ENCODE data around the gene LRBA.

The LRBA gene

DNA sequence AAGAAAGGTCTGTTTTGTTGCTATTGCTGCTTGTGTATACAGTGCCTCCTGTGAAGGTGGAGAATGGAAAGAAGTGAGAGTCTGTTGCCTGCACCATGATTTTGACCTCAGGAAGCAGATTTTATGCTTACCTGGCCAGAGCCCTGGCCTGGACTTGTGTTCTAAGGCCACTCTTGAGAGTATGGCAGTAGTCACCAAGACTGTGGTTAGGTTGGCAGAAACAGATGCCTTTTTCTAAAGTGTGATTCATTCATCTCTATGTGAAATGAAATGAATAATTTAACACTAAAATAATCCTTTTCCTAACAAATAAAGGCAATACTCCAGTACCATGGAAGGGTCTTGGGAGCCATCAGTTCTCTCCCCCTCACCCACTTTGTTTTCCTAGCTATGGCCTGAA lies 775.1 kb downstream of the LRBA start:
- Histone ChIP-seq H3K4me1 (ENCODE audit: control insufficient read depth, insufficient read depth, low read length) (peaks cover 6% of the 10 kb centered on the region), H3K27ac (ENCODE audit: low read length) (no peak overlapping the region), H3K4me3 (ENCODE audit: low read length in 2 of 2) (no peak overlapping the region), H3K27me3 (ENCODE audit: control insufficient read depth in 1 of 2, insufficient read depth in 2 of 2, low read length in 2 of 2) (no peaks in the 10 kb centered on the region), H3K9ac (ENCODE audit: low read length in 2 of 2) (no peak overlapping the region), H3K36me3 (ENCODE audit: control insufficient read depth in 2 of 2, insufficient read depth in 2 of 2, low read length in 2 of 2) (peaks cover 2 to 6% of the 10 kb centered on the region in 2 donors), H3K9me3 (ENCODE audit: control insufficient read depth in 2 of 2, low read length in 2 of 2) (no peaks in the 10 kb centered on the region)

DNA sequence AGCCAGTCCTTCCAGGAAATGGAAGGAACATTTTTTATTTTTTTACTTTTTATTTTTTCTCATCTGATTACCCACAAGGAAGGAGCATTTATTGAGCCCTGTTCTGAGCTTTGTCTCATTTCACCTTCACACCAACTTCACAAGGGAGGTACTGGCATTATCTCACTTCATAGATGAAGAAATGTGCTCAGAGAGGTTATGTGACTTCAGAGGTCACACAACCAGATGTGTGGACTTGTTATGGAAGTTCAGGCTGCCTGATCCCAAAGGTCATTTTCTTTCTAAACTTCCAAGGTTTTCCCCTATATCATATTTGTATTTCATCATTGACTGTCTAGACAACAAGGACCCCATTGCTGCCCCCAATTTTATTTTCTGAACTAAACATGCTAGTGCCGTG lies 776.5 kb downstream of the LRBA start:
- no peak overlapping the region for H3K9ac ChIP-seq (ENCODE audit: low read length in 2 of 2)
- peaks cover 10 to 14% of the 10 kb centered on the region in 2 donors for H3K36me3 ChIP-seq (ENCODE audit: control insufficient read depth in 2 of 2, insufficient read depth in 2 of 2, low read length in 2 of 2)
- H3K27ac ChIP-seq (ENCODE audit: low read length), result no peak overlapping the region
- H3K4me3 ChIP-seq (ENCODE audit: low read length in 2 of 2), result no peak overlapping the region
- no peaks in the 10 kb centered on the region for H3K27me3 ChIP-seq (ENCODE audit: control insufficient read depth in 1 of 2, insufficient read depth in 2 of 2, low read length in 2 of 2)
- no peaks in the 10 kb centered on the region for H3K9me3 ChIP-seq (ENCODE audit: control insufficient read depth in 2 of 2, low read length in 2 of 2)
- H3K4me1 ChIP-seq (ENCODE audit: control insufficient read depth, insufficient read depth, low read length), result peaks cover 6% of the 10 kb centered on the region

DNA sequence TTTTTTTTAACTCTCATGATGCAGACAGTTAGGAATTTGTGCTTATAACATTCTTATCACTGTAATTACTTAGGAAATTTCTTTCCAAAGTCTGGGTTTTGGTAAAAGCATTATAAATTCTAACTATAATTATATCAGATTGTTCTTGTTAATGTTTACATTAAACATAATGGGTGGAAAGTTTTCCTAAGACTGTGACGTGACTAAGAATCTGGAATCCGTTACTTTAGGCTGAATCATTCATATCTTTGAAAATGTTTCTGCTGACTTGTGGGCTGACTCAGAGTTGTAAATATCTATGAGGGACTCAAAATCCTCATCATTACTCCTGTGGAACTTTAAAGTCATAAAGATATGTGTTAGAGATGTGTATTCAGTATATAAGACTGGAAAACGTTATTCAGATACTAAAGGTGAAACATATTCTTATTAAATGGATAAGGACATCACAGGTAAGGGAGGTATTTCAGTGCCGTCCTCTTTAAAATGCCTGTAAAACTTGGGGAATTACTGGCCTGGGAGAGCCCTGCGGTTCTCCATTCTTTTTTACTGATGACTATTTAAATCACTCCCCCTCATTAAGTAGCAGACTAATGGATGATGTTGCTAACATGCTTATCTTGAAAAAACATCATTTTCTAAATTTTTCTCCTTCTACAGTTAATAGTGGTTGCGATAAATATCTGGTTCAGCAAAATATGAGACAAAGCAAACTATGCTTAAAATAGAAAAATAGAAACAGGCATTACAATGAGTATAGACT lies 777.8 kb downstream of the LRBA start:
- Histone ChIP-seq H3K9ac (ENCODE audit: low read length in 2 of 2) (no peak overlapping the region), H3K9me3 (ENCODE audit: control insufficient read depth in 2 of 2, low read length in 2 of 2) (no peaks in the 10 kb centered on the region), H3K27me3 (ENCODE audit: control insufficient read depth in 1 of 2, insufficient read depth in 2 of 2, low read length in 2 of 2) (no peaks in the 10 kb centered on the region), H3K27ac (ENCODE audit: low read length) (no peak overlapping the region), H3K4me1 (ENCODE audit: control insufficient read depth, insufficient read depth, low read length) (peaks cover 5% of the 10 kb centered on the region), H3K36me3 (ENCODE audit: control insufficient read depth in 2 of 2, insufficient read depth in 2 of 2, low read length in 2 of 2) (peaks cover 15 to 22% of the 10 kb centered on the region in 2 donors), H3K4me3 (ENCODE audit: low read length in 2 of 2) (no peak overlapping the region)

DNA sequence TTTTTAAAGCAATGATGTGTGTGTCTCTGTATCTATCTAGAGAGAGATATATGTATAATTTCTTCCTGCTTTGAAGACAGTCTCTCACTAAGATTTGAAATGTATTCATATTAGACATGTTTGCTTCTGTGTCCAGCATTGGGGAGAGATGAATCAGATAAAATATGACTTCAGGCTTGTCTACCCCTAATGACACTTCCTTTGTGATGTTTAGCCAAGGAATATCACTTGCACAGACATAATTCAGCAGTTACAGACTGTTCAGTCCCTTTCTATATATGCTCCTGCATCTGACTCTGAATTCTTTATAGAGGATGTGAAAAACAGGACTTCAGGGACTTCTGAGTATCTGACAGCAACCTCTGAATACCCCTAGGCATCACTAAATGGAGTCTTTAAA lies 778.5 kb downstream of the LRBA start:
- H3K4me3 ChIP-seq (ENCODE audit: low read length in 2 of 2), result no peak overlapping the region
- no peak overlapping the region for H3K9ac ChIP-seq (ENCODE audit: low read length in 2 of 2)
- peaks cover 16 to 25% of the 10 kb centered on the region in 2 donors for H3K36me3 ChIP-seq (ENCODE audit: control insufficient read depth in 2 of 2, insufficient read depth in 2 of 2, low read length in 2 of 2)
- peaks cover 5% of the 10 kb centered on the region for H3K4me1 ChIP-seq (ENCODE audit: control insufficient read depth, insufficient read depth, low read length)
- H3K27me3 ChIP-seq (ENCODE audit: control insufficient read depth in 1 of 2, insufficient read depth in 2 of 2, low read length in 2 of 2), result no peaks in the 10 kb centered on the region
- no peaks in the 10 kb centered on the region for H3K9me3 ChIP-seq (ENCODE audit: control insufficient read depth in 2 of 2, low read length in 2 of 2)
- peak overlapping the region; percentile 32 for H3K27ac ChIP-seq (ENCODE audit: low read length)

DNA sequence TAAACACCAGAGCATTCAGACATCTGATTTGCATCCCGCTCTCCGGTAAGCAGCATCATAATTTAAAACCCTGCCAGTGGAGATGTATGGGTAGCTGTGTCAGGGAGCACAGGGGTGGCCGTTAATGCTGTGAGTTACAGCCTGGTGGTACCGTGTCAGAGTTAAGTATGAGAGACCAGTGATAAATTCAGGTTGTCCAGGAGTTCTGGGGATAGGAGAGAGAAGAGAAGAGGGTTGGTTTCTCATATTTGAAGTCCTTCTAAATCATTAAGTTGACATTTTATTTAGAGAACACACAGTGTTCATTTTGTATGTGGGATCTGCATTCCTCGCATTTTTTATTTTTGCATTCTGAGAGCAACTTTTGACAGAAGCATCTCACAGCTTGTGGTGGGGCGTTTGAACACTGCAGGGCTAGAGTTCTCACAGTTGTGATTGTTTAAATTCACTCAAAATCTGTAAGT lies 779.2 kb downstream of the LRBA start:
- Histone ChIP-seq H3K4me3 (ENCODE audit: low read length in 2 of 2) (no peak overlapping the region), H3K4me1 (ENCODE audit: control insufficient read depth, insufficient read depth, low read length) (peaks cover 5% of the 10 kb centered on the region), H3K9ac (ENCODE audit: low read length in 2 of 2) (no peak overlapping the region), H3K27ac (ENCODE audit: low read length) (peak overlapping the region; percentile 32), H3K36me3 (ENCODE audit: control insufficient read depth in 2 of 2, insufficient read depth in 2 of 2, low read length in 2 of 2) (peaks cover 14 to 25% of the 10 kb centered on the region in 2 donors), H3K9me3 (ENCODE audit: control insufficient read depth in 2 of 2, low read length in 2 of 2) (no peaks in the 10 kb centered on the region), H3K27me3 (ENCODE audit: control insufficient read depth in 1 of 2, insufficient read depth in 2 of 2, low read length in 2 of 2) (no peaks in the 10 kb centered on the region)

DNA sequence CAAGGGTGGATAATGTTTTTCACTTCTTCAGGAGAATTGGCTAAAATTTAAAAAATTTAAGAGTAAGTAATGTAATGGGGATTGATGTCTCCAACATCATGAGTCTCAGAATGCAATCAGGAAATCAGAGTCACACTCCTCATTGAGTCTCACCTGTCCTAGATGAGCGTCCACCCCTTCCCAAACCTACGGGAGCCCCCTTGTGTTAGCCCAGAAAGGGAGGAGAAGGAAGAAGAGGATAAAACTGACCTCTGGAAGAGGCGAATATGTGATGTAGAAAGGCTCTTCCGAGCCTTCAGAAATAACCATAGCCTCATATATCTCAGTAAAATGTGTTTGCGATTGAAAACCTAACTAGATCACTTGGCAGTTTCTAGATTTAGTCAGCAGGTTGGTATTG lies 779.8 kb downstream of the LRBA start:
- H3K27ac ChIP-seq (ENCODE audit: low read length), result peak overlapping the region; percentile 32
- H3K36me3 ChIP-seq (ENCODE audit: control insufficient read depth in 2 of 2, insufficient read depth in 2 of 2, low read length in 2 of 2), result peaks cover 13 to 25% of the 10 kb centered on the region in 2 donors
- no peak overlapping the region for H3K4me3 ChIP-seq (ENCODE audit: low read length in 2 of 2)
- H3K27me3 ChIP-seq (ENCODE audit: control insufficient read depth in 1 of 2, insufficient read depth in 2 of 2, low read length in 2 of 2), result no peaks in the 10 kb centered on the region
- peaks cover 5% of the 10 kb centered on the region for H3K4me1 ChIP-seq (ENCODE audit: control insufficient read depth, insufficient read depth, low read length)
- H3K9ac ChIP-seq (ENCODE audit: low read length in 2 of 2), result no peak overlapping the region
- no peaks in the 10 kb centered on the region for H3K9me3 ChIP-seq (ENCODE audit: control insufficient read depth in 2 of 2, low read length in 2 of 2)

DNA sequence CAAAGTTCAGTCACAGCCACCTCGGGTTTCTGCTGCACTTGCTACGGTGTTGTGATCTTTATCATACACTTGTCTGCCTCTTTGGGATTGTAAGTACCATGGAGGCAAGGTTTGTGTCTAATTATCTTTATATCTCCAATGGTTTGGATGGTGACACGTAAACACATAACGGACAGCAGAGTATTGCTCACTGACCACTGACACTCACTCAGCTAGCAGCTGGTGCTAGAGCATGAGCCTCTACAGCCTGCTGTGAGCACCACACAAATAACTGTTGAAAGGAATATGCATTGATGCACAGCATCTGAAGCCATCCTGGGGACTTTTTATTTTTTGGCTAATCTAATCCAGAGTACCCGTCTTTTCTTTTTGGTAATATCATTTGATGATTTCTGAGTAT lies 780.8 kb downstream of the LRBA start:
- H3K9me3 ChIP-seq (ENCODE audit: control insufficient read depth in 2 of 2, low read length in 2 of 2), result no peaks in the 10 kb centered on the region
- H3K9ac ChIP-seq (ENCODE audit: low read length in 2 of 2), result no peak overlapping the region
- H3K27me3 ChIP-seq (ENCODE audit: control insufficient read depth in 1 of 2, insufficient read depth in 2 of 2, low read length in 2 of 2), result no peaks in the 10 kb centered on the region
- peaks cover 7% of the 10 kb centered on the region for H3K4me1 ChIP-seq (ENCODE audit: control insufficient read depth, insufficient read depth, low read length)
- H3K27ac ChIP-seq (ENCODE audit: low read length), result no peak overlapping the region
- H3K36me3 ChIP-seq (ENCODE audit: control insufficient read depth in 2 of 2, insufficient read depth in 2 of 2, low read length in 2 of 2), result peaks cover 13 to 21% of the 10 kb centered on the region in 2 donors
- H3K4me3 ChIP-seq (ENCODE audit: low read length in 2 of 2), result no peak overlapping the region

DNA sequence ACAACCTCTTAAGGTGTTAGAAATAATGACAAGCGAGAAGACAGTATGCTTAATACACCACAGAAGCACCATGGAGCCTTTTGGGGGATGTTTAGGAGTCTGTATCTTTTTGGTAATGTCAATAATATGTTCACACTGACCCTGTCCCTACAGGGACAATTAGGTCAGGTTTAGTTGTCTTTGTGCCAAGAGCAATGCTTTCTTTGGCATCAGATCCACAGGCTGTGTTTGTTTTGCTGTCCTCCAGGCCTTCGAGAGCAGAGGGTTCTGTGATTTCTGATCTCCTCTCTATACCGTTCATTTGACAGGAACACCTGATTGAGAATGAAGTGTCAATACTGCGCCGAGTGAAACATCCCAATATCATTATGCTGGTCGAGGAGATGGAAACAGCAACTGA lies 783.1 kb downstream of the LRBA start:
- Histone ChIP-seq H3K4me3 (ENCODE audit: low read length in 2 of 2) (no peak overlapping the region), H3K9me3 (ENCODE audit: control insufficient read depth in 2 of 2, low read length in 2 of 2) (no peaks in the 10 kb centered on the region), H3K9ac (ENCODE audit: low read length in 2 of 2) (no peak overlapping the region), H3K36me3 (ENCODE audit: control insufficient read depth in 2 of 2, insufficient read depth in 2 of 2, low read length in 2 of 2) (peaks cover 13 to 21% of the 10 kb centered on the region in 2 donors), H3K27ac (ENCODE audit: low read length) (no peak overlapping the region), H3K4me1 (ENCODE audit: control insufficient read depth, insufficient read depth, low read length) (peaks cover 8% of the 10 kb centered on the region), H3K27me3 (ENCODE audit: control insufficient read depth in 1 of 2, insufficient read depth in 2 of 2, low read length in 2 of 2) (no peaks in the 10 kb centered on the region)

DNA sequence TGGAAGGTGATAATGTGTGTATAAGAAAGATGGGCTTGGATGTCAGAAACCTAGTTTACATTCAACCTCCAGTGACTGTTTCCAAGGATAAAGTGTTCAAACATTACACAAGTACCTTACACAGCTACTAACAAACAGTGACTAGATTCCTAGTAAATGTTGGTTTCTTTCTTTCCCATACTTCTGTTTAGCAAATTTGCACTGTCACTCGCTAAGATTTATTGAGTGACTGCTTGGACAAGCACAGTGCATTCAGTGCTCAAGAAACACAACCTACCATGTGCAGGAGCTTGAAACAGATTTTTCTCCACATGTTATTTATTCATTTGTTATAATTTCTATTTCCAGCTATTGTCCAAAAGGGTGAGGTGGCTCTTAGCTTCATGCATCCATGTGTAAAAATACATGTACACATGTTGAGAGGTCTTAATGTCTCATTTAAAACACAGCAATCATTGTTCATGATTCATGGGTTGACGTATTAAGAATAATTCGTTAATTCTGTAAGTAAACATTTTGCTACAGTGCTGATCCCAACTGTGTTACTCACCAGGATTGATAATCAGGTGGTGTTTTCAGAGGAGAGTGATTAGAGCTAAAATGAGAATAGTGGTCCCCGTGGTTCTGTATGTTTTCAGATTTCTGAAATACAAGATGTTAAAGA lies 783.8 kb downstream of the LRBA start:
- Histone ChIP-seq H3K36me3 (ENCODE audit: control insufficient read depth in 2 of 2, insufficient read depth in 2 of 2, low read length in 2 of 2) (peaks cover 13 to 21% of the 10 kb centered on the region in 2 donors), H3K27ac (ENCODE audit: low read length) (no peak overlapping the region), H3K27me3 (ENCODE audit: control insufficient read depth in 1 of 2, insufficient read depth in 2 of 2, low read length in 2 of 2) (no peaks in the 10 kb centered on the region), H3K9me3 (ENCODE audit: control insufficient read depth in 2 of 2, low read length in 2 of 2) (no peaks in the 10 kb centered on the region), H3K4me3 (ENCODE audit: low read length in 2 of 2) (no peak overlapping the region), H3K9ac (ENCODE audit: low read length in 2 of 2) (no peak overlapping the region), H3K4me1 (ENCODE audit: control insufficient read depth, insufficient read depth, low read length) (peaks cover 5% of the 10 kb centered on the region)

DNA sequence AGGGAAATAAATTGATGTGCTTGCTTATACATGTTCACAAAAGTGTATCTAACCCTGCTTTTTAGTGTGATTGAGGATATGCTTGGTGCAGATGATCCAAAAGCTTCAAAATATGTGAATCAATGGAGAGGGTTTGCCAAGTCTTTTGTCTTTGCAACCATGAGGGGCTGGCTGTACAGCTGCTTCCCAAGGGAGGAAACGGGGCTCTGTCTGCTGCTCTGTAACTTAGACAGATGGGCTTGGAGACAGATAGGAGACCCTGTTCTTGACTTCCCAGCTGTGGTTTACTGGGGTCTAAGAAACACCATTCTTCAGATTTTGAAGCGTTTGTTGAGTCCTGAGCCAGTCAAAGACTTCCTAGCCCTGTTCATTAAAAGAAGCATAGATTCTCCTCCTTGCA lies 784.5 kb downstream of the LRBA start:
- no peak overlapping the region for H3K4me3 ChIP-seq (ENCODE audit: low read length in 2 of 2)
- peaks cover 4% of the 10 kb centered on the region for H3K4me1 ChIP-seq (ENCODE audit: control insufficient read depth, insufficient read depth, low read length)

DNA sequence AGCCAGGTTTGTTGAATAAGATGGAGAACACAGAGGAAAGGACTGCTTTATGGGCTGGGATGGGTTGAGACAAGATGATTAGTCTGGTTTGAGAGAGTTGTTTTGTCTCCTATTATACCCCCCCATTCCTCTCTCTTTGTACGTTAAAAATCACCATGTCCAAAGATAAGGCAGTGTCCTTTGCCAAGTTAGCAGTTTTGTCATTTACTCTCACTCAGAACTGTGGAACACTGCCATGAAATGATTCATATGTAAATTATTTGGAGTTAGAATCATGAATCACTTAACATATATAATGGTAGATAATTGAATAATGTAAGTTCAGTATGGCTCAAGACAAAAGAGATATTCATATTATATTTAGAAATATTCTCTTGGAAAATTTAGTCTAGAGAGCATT lies 785.6 kb downstream of the LRBA start:
- H3K4me3 ChIP-seq (ENCODE audit: low read length in 2 of 2), result no peak overlapping the region
- no peaks in the 10 kb centered on the region for H3K27me3 ChIP-seq (ENCODE audit: control insufficient read depth in 1 of 2, insufficient read depth in 2 of 2, low read length in 2 of 2)
- no peak overlapping the region for H3K27ac ChIP-seq (ENCODE audit: low read length)
- H3K9me3 ChIP-seq (ENCODE audit: control insufficient read depth in 2 of 2, low read length in 2 of 2), result no peaks in the 10 kb centered on the region
- H3K4me1 ChIP-seq (ENCODE audit: control insufficient read depth, insufficient read depth, low read length), result peaks cover 4% of the 10 kb centered on the region
- no peak overlapping the region for H3K9ac ChIP-seq (ENCODE audit: low read length in 2 of 2)
- H3K36me3 ChIP-seq (ENCODE audit: control insufficient read depth in 2 of 2, insufficient read depth in 2 of 2, low read length in 2 of 2), result peaks cover 13 to 25% of the 10 kb centered on the region in 2 donors

More for the DNA sequence above, 784.5 kb downstream of the LRBA start:
- Histone ChIP-seq H3K27ac (ENCODE audit: low read length) (no peak overlapping the region), H3K36me3 (ENCODE audit: control insufficient read depth in 2 of 2, insufficient read depth in 2 of 2, low read length in 2 of 2) (peaks cover 13 to 21% of the 10 kb centered on the region in 2 donors), H3K9ac (ENCODE audit: low read length in 2 of 2) (no peak overlapping the region), H3K27me3 (ENCODE audit: control insufficient read depth in 1 of 2, insufficient read depth in 2 of 2, low read length in 2 of 2) (no peaks in the 10 kb centered on the region), H3K9me3 (ENCODE audit: control insufficient read depth in 2 of 2, low read length in 2 of 2) (no peaks in the 10 kb centered on the region)

All from stomach smooth muscle (tissue), 2 donors.